ENCODE measurements around the gene KNTC1.

KNTC1 gene

GRCh38 chr12:122659579-122659978, 132.5 kb downstream of the KNTC1 start:
- DNase-seq: no peak

DNA sequence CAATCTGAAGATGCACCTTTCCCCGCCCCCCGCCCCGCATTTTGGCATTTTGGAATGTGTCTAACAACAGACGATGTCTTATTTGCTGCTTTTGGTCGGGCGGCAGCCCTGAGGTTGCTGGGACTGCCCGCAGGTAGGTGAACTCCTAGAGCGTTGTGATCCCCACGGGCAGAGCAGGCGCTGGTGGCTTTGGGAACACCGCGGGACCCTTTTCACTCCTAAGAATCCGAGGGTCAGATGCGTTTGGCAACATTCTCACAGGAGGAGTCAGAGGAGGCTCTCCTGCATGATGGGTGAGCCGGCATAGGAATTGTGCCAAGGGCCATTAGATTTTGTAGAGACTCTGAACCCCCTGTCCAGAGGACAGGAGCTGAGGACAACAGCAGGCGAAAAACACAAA, 134.2 kb downstream of the KNTC1 start:
- no peak for DNase-seq

DNA sequence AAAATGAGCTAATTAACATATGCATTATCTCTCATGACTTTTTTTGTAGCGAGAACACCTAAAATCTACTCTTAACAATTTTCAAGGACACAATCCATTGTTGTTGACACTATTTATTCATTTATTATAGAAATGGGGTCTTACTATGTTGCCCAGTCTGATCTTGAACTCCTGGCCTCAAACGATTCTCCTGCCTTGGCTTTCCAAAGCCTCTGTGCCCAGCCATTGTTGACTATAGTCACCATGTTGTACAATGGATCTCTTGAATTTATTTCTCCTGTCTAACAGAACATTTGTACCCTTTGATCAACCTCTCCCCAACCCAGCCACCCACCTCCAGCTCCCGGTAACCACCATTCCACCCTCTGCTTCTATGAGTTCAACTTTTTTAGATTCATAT, 134.9 kb downstream of the KNTC1 start:
- DNase-seq: no peak

- DNase-seq: no peak
Observed at GRCh38 chr12:122665349-122665748, 138.3 kb downstream of the KNTC1 start.

DNA sequence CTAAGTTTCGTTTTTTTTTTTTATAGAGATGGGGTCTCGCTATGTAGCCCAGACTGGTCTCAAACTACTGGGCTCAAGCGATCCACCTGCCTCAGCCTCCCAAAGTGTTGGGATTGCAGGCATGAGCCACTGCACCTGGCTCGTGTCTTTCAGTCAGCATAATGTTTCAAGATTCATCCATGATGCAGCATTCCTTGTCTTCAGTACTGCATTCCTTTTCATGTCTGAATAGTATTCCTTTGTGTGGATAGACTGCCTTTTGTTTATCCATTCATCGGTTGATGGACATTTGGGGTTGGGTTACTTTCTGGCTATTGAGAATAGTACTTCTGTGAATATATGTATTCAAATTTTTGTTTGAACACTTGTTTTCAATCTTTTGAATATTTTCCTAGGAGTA, 138.7 kb downstream of the KNTC1 start:
- no peak for DNase-seq

- no peak for DNase-seq
Observed at GRCh38 chr12:122668268-122668667, 141.2 kb downstream of the KNTC1 start.

- DNase-seq: no peak
Observed at GRCh38 chr12:122669397-122670070, 142.5 kb downstream of the KNTC1 start.

DNA sequence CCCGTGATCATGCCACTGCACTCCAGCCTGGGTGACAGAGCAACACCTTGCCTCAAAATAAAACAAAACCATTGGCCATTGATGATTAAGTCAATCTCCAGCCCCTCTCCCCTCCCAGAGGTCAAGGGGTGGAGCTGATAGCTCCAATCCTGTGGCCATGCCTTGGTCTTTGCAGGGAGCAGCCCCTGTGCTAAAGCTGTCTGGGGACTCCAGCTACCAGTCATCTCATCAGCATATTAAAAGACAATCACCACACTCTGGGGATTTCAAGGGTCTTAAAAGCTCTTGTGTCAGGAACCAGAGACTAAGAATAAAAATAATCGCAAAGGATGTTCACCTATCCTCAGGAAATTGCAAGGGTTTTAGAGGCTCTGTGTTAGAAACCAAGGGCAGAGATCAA, 145.5 kb downstream of the KNTC1 start:
- no peak for DNase-seq

All from T-helper 9 cell (primary cell).